Suppressor macrophage (primary cell): Measurements from ENCODE around the gene GABRB3.

ENCODE experiments used
- DNase-seq, 4 experiments: peaks; one replicate each; pipeline ENCODE4 v3.0.0-alpha.2; 2020 to 2022

Gene GABRB3

GRCh38 chr15:26628879-26629529 is 143.9 kb downstream of the GABRB3 start:
- peak in 2 of 4 experiments; percentile 24 to 60 for DNase-seq

- DNase-seq = no peak
These were observed 144.8 kb downstream of the GABRB3 start for GRCh38 chr15:26628071-26628470.

- DNase-seq = no peak
These were observed 148.7 kb downstream of the GABRB3 start for GRCh38 chr15:26624128-26624527.

- DNase-seq = no peak
These were observed 149.8 kb downstream of the GABRB3 start for GRCh38 chr15:26623071-26623470.

GRCh38 chr15:26621816-26622215 is 151.1 kb downstream of the GABRB3 start:
- no peak for DNase-seq

GRCh38 chr15:26620528-26621458 is 152.1 kb downstream of the GABRB3 start:
- no peak for DNase-seq

- DNase-seq = no peak
These were observed 157.0 kb downstream of the GABRB3 start for GRCh38 chr15:26615927-26616302.

- DNase-seq = no peak
These were observed 157.5 kb downstream of the GABRB3 start for GRCh38 chr15:26615188-26615926.

- no peak for DNase-seq
These were observed 158.1 kb downstream of the GABRB3 start for GRCh38 chr15:26614734-26615133.

GRCh38 chr15:26598704-26599103 is 174.2 kb downstream of the GABRB3 start:
- DNase-seq = no peak

GRCh38 chr15:26595611-26596010 is 177.3 kb downstream of the GABRB3 start:
- no peak for DNase-seq

- no peak for DNase-seq
These were observed 182.2 kb downstream of the GABRB3 start for GRCh38 chr15:26590676-26591075.

GRCh38 chr15:26582840-26583239 is 190.0 kb downstream of the GABRB3 start:
- no peak for DNase-seq

- DNase-seq = no peak
These were observed 191.9 kb downstream of the GABRB3 start for GRCh38 chr15:26580943-26581342.

- no peak for DNase-seq
These were observed 200.1 kb downstream of the GABRB3 start for GRCh38 chr15:26572602-26573350.

GRCh38 chr15:26571346-26571745 is 201.5 kb downstream of the GABRB3 start:
- no peak for DNase-seq

GRCh38 chr15:26565542-26565941 is 207.3 kb downstream of the GABRB3 start:
- no peak for DNase-seq

GRCh38 chr15:26564361-26564760 is 208.5 kb downstream of the GABRB3 start:
- DNase-seq = no peak

GRCh38 chr15:26562336-26562735 is 210.5 kb downstream of the GABRB3 start:
- no peak for DNase-seq

- DNase-seq = no peak
These were observed 211.0 kb downstream of the GABRB3 start for GRCh38 chr15:26561896-26562295.

- no peak for DNase-seq
These were observed 211.7 kb downstream of the GABRB3 start for GRCh38 chr15:26561130-26561529.

- no peak for DNase-seq
These were observed 217.0 kb downstream of the GABRB3 start for GRCh38 chr15:26555898-26556297.

- no peak for DNase-seq
These were observed 221.4 kb downstream of the GABRB3 start for GRCh38 chr15:26551473-26551872.
